ENCODE data around the gene DDHD1.
"Not testable (repeated sequence)": the region's sequence is repeated elsewhere in the genome, so short reads cannot be mapped to it uniquely, and the experiment has no call there.

DDHD1 gene

DNA sequence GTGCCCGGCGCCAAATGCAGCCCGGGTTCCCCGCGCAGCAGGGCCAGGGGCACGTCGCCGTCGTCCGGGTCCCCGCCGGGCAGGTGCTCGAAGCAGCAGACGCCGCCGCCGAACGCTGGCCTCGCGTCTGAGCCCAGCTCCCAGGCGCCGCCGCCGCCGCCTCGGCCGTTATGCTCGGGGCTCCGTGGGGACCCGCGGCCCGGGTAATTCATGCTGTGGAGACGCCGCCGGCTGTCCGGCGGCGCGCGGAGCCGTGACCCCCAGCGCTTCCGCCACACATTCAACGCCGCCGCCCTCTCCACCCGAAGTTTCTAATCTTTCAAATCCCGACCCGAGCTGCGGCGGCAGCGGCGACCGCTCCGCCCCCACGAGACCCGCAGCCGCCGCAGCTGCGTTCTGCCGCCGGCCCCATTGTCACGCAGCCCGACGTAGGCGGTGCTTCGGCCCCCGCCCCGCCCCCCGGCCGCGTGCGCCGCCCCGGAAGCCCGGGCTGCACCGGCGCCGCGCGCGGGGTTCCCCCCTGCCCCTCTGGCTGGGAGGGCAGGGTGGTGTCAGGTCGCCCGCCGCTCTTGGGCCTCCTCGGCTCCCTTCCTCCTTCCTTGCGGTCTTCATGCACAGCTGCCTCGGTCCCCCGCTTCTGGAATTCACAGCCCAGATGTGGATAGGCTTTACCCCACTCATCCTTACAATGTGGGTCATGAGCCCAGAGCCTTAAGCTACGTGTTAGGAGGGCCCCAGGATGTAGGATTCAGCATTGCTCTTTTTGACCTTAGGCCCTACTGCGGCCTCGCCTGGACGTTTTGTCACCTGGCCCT is at the start of gene DDHD1:
TSS of gene DDHD1 (minus strand) at position 437 of the 815 bp plus-strand sequence. CDS start at position 212, 225 bp downstream.
- DNase-seq (ENCODE audit: low read depth, low spot score), result peak; percentile 87

DNA sequence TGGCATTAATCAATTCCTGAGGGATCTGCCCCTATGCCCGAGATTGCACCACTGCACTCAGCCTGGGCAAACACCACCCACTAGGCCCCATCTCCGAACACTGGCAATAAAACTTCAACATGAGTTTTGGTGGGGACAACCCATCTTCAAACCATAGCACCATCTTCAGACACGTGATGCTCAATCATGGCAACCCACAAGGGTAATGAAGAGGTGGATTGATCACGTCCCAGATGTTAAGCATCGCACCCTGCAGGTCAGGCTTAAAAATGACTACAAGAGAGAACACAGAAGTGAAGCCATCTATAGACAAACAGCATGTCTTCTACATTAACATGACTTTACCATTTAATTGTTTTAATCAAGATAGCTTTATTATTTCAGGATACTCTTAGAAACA is 42.8 kb upstream of the DDHD1 start:
- DNase-seq (ENCODE audit: low read depth, low spot score), result no peak

DNA sequence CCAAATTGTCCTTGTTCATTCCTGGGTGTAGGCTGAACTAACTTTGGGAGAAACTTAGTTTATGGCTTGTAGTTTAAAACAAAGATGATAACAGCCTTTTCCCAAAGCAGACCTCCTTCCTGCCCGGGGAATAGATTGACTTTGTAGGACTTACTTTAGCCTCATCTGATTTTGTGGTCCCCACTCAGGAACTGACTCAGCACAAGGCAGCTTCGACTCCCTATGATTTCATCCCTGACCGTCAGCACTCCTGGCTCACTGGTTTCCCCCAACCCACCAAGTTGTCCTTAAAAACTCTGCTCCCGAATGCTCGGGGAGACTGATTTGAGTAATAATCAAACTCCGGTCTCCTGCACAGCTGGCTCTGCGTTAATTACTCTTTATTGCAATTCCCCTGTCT is 40.1 kb upstream of the DDHD1 start:
- DNase-seq (ENCODE audit: low read depth, low spot score), result peak; percentile 23

DNA sequence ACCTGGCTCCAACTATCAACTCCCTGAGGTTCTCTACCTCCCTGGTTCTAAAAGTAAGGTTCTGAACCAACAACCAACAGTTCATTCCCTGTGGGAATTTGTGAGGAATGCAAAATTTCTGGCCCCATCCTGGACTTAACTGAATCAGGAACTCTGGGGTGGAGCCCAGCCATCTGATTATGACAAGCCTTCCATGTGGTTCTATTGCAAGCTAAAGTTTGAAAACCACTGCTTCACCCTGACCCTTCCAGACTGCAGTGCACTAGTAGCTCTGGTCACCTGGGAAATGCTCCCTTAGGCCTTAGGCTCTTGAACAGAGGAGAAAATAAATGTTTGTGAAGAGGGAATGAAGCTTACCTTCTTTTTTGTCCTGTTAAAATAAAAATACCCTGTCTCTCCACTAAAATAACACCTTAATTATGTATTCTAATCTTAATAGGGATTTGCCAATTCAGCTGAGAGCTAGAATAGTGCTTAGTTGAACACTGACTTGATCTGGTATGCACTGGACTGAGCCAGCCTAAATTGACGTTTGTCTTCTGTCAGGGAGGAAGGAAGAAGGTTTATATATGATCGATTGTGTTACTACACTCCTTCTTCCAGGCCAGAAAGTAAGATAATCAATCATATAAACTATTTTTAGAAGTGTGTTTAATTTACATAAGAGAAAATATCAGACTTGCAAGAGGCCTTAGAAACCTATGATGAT is 39.1 kb upstream of the DDHD1 start:
- no peak for DNase-seq (ENCODE audit: low read depth, low spot score)

DNA sequence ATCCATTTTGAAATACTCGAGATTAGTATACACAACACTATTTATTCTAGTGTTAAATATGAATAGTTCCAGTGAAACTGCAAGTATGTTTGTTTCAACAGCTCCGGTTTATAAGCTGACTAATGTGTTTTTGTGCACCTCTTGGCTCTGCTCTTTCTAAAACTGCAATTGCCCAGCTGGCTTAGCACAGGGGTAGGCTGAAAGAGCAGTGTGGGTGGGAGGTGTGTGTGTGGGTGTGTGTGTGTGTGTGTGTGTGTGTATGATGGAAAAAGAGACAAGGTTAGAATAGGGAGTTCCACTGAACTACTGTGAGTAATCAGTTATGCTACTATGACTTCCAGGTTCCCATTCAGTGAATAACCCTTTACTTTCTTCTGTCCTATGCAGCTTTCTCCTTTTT is 37.8 kb upstream of the DDHD1 start:
- DNase-seq (ENCODE audit: low read depth, low spot score), result peak; percentile 23

DNA sequence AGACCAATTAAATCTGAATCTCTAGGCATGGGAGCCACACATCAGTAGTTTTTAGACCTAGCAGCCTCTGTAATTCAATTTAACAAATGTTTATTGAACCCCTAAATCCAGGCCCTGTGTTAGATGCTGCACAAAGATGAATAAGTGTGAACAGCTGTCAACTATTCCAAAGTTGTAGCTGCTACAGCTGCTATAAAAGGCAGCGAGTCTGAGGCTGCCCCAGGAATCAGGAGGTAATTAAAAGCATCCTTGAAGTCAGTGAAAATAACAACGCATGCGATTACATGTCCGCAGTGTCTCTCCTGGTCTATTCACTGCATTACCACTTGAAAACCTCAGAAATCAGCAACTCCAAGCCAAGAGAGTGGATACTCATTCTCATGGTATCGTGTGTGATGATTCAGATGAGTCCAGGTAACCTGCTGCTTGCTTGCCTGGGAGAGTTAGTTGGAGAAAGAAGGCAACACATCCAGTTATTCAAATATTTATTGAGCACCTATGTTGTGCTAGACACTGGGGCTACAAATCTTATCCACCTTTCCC is 34.9 kb upstream of the DDHD1 start:
- DNase-seq (ENCODE audit: low read depth, low spot score), result no peak

DNA sequence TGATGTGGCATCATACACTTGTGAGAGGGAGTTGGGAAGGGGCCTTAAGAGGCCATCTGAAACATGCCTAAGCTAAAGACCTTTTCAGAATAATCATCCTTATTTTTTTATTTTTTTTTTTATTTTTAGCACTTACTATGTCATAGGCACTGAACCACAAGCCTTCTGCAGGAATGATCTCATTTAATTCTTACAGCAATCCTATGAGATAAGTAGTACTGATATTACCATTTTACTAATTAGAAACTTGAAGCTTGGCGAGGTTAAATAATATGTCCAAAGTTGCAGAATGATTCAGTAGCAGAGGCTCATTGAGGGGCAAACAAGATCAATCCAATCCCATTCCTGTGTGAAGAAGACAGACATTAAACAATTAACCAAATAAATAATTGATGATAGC is 33.4 kb upstream of the DDHD1 start:
- no peak for DNase-seq (ENCODE audit: low read depth, low spot score)

DNA sequence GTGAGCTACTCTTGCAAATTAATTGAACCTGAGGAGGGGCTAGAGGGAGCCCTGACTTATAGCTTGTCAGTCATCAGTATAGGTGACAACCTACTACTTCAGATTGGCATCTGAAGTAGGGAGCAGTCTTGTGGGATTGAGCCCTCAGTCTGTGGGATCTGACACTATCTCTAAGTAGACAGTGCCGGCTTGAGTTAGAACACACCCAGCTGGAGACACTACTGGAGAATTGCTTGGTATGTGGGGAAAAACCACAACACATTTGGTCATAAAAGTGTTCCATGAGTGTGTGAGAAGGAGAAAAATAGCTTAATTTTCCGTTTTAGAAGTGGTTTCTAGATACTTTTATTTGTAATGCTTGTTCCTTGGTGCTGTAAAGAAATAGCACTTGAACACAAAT is 30.5 kb upstream of the DDHD1 start:
- no peak for DNase-seq (ENCODE audit: low read depth, low spot score)

DNA sequence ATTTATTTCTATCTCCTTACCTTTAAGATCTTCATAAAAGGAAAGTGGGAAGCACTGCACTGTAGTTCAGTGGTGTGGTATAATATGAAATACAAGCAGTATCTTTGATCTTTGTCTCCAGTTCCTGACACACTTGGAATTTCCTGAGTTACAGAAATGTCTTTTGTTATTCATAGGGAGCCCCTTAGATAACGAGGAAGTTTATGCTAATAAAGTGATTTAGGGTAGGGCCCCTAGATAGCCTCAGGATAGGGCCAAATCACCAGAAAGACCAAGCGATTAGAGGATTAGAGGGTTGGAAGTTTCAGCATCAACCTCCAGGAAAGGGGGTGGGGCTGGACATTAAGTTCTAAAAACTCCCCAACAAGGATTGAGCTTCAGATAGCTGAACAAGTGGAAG is 29.9 kb upstream of the DDHD1 start:
- no peak for DNase-seq (ENCODE audit: low read depth, low spot score)

DNA sequence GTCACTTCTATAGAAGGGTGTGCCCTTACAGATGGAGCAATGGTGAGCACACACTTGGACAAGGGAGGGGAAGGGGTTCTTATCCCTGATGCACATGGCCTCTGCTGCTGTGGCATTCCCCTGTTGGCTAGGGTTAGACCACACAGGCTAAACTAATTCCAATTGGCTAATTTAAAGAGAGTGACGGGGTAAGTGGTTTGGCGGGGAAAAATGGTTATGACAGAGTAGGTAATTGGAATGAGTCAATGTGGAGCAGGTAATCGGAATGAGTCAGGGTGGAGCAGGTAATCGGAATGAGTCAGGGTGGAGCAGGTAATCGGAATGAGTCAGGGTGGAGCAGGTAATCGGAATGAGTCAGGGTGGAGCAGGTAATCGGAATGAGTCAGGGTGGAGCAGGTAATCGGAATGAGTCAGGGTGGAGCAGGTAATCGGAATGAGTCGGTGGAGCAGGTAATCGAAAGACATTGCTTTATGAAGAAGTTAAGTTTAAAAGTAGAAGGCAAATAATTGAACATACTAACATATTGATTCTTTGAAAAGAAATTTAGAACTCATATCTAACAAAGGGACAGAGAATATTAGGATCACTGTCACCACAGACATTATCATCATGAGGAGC is 28.4 kb upstream of the DDHD1 start:
- DNase-seq (ENCODE audit: low read depth, low spot score), result not testable (repeated sequence)

DNA sequence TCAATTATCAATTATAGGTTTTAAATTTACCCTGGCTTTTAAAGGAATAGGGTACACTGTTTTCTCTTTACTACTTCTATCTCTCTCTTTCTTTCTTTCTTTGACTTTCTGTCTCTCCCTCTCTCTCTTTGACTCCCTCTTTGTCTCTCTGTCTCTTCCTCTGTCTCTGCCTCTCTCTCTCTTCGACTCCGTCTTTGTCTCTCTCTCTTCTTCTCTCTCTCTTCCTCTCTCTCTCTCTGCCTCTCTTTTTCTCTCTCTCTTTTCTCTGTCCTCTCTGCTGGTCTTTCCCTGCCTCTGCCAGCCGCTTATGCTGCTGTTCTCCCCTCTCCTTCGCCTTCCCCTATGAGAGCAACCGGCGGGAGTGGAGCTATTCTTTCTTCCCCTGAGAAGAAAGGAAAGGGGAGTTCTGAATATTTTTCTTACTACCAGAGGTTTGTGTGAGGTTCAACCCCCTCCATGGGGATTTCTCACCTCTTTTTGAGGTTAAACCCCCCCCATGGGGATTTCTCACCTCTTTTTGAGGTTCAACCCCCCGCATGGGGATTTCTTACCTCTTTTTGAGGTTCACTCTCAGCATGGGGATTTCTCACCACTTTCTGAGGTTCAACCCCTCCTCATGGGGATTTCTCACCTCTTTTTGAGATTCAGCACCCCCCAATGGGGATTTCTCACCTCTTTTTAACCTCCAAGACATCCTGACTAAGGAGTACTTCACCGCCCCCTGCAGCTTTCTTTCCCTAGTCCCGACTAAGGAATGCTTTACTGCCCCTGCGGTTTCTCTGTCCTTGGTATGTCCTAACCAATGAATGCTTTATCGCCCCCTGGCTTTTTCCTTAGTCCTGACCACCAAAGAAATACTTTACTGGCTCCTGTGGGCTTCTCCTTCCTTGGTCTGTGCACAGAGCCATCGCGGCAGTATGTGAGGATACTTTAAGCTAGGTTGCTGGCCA is 27.4 kb upstream of the DDHD1 start:
- DNase-seq (ENCODE audit: low read depth, low spot score), result peak; percentile 14

DNA sequence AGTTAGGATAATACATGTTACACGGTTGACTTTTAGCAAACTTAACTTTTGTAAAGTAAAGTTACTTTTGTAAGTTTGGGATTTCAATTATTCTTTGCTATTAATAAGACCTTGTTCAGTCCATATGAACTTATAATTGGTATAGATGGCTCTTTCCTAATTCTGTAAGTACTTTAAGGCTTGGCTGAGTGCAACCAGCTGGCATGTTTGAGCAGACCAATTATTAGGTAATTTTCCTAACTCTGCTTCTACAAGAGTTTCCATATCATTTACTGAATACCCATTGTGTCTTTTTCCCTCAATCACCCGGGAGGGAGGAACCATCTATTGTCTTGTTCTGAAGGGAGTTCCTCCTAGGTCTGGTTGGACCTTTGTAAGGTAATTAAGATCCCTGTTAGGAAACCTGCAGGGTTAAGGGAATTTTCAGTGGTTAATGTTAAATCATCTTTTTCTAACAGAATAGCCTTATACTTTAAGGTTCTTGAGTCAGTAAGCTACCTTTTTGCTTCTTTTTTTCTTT is 26.4 kb upstream of the DDHD1 start:
- not testable (repeated sequence) for DNase-seq (ENCODE audit: low read depth, low spot score)

DNA sequence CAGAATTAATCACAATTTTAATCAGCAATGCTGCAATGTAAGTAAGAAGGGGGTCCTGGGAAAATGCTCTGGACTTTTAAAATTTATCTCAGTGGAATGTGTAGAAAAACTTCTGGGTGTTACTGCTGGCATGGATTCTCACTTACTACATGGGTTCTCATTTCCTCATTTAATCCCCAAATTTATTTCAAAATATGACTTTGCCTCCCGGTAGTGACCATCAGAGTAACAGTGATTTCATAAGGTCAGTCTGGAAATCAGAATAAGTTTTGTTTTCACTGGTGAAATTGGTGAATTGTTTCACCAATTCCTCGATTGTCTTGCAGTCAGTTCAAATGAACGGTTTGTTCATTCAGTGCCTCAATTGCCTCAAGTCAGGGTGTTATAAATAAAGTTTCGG is 22.3 kb upstream of the DDHD1 start:
- no peak for DNase-seq (ENCODE audit: low read depth, low spot score)

DNA sequence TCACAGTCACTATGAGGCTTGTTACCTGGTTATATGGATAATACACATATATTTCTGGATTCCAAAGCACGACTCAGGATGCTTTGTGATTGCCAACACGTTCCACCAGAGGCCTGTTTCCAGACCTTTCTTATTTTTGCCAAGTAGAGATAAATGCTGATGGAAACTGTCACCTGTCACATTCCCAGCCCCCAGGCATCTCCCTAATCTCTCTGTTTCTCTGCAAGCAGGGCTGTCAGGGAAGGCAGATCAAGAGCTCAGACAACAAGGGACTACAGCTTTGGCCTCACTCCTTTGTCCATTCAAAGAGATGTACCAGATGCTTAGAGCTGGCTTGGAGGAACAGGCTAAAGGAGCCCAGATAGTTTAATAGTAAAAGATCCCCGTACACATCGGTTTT is 21.8 kb upstream of the DDHD1 start:
- no peak for DNase-seq (ENCODE audit: low read depth, low spot score)

DNA sequence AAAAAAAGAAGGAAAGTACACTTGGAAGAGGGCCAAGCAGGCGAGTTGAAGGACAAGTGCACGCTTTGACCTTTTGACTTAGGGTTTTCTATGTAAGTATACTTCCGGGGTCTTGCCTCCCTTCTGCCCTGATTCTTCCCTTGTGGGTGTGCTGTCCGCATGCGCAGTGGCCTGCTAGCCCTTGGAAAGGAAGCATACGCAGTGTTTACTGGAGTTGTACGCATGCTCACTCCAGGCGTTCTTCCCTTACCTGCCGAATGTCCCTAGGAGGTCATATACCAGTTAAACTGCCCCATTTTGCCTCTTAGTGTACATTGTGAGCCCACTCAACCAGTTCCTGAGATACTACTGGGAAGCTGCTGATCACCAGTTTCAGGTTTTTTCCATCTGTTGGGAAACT is 15.7 kb upstream of the DDHD1 start:
- DNase-seq (ENCODE audit: low read depth, low spot score), result no peak

DNA sequence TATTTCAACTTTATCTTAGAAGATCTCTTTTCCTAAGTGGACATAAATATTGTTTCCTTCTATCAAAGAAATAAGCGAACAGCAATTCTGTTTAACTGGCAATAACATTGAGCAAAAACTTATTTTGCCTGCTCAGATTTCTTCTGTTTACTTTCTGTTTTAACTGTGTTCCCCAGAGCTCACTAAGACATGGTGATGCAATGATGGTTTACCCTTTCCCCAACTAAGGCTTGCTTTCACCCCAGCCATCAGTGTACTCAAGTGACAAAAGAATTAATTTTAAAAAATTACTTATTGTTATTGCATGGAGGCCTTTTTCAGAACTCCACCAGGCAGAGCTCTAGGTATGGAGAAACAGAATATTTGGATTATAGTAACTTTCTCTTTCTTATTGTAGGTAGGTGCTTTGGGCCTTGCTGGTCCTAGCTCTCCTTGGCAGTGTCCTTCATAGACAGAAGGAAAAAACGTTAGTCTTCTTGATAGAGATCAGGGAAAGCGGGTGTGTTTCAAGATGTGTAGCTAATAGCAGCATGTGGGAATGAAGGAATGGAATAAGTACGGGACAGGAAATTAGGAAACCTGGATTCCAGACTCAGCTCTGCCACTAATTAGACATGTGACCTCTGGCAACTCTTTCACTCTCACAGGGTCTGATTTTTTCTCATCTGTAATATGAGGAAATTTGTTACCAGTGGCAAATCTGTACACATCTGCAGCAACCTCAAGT is 14.6 kb upstream of the DDHD1 start:
- DNase-seq (ENCODE audit: low read depth, low spot score), result no peak

DNA sequence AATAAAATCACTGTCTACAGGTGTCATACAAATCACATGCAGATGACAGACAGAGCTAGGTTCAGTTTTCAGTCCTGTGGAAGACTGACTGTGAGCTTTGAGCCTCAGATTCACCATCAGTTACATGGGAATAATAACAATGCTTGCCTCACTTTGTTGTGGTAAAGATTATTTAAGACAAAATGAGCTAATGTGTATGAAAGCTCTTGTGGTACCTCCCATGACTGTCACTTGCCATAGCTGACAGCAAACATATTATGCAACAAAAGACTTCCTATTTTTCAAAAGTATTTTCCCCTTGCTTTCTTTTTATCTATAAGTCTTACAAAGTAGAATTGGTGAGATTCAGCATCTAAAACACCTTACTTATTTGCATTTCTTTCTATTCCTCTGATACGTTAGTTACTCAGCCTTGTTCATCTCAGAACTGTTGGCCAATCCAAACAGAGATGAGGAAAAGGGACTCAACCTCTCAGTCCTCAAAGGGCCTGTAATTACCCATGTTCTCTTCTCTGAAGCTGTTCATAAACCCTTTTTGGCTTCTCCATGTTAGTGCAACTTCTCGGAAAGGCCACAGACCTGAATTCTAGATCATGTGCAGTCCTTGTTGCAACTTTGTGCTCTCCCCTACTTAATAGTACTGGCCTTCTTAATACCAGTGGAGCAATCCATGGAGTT is 8.8 kb upstream of the DDHD1 start:
- no peak for DNase-seq (ENCODE audit: low read depth, low spot score)

DNA sequence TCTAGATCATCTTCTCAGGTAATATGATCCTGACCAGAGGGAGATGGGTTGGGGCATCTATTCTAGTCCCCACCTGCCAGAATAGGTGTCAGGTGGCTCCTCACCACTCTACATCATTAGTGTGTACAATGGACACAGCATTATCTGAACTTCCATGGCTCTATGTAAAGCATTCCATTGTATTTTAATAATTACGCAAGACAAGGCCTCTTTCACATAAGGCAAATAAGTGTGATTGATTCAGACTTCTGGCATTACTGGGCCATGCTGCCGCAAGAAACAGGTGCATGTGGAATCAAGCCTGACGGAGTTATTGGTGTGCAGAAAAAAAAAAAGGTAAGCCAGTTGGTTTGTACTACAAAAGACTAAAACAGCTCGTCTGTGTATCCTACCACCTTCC is 3.1 kb upstream of the DDHD1 start:
- no peak for DNase-seq (ENCODE audit: low read depth, low spot score)

DNA sequence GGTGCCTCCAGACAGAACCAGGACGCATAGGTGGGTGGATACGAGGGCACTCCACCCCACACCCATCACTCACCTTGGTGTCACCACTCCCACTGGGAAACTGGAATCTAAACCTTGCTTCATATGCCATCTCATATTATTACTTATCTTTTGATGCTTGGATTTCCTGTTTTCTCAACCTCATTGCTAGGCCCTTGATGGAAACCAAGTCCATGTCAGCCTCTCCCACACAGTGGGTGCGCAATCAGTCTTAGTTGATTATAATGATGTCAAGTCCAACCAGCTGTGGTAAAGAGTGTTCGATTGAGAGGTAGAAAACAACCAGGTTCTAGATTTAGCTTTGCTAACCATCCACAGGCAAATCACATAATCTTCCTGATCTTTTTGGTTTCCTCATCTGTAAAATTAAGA is 584 bp upstream of the DDHD1 start:
- no peak for DNase-seq (ENCODE audit: low read depth, low spot score)
